ENCODE results near the gene NUDCD3. TPM values are rescaled to one million over a fixed set of nuclear protein-coding genes. Genes with fewer than 3 reads are reported as not detected.

NUDCD3 gene
- total and polyA plus RNA-seq, 4 donors: 15.4 to 30.7 (median 24.3) TPM

DNA sequence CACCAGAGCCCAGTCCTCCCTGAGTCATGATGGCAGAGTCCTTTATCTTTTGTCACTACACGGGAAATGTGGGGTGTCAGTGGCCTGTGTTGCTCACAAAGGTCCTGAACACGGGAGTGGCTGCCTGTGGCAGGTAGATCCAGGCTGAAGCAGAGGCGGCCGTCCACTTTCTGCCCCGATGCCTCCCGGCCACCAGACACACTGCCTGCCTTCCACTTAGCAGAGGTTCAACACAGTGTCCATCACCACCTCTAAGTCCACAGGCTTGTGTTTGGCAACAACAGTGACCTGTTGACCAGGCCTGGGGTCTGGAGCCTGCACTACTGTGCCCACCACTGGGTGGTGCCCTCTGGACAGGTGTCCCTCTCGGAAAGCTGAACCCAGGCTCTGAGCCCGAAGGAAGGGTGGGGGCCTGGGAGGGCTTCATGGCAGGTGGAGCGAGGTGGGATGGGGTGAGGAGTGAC is 115.2 kb downstream of the NUDCD3 start:
- no peak overlapping the region for H3K27ac ChIP-seq (ENCODE audit: low read depth in 1 of 2, low read length in 2 of 2)
- no peaks in the 10 kb centered on the region for H3K36me3 ChIP-seq (ENCODE audit: control insufficient read depth in 4 of 4, insufficient read depth in 3 of 4, low read depth in 1 of 4, low read length in 3 of 4)
- H3K9me3 ChIP-seq (ENCODE audit: control insufficient read depth in 4 of 4, low read length in 3 of 4): no peaks in the 10 kb centered on the region
- no peak overlapping the region for H3K4me3 ChIP-seq (ENCODE audit: low read depth in 1 of 3, low read length in 3 of 3)
- WGBS: 62% methylated on average over 9 of the region's 9 CpGs
- TF ChIP-seq, protein P1, sequence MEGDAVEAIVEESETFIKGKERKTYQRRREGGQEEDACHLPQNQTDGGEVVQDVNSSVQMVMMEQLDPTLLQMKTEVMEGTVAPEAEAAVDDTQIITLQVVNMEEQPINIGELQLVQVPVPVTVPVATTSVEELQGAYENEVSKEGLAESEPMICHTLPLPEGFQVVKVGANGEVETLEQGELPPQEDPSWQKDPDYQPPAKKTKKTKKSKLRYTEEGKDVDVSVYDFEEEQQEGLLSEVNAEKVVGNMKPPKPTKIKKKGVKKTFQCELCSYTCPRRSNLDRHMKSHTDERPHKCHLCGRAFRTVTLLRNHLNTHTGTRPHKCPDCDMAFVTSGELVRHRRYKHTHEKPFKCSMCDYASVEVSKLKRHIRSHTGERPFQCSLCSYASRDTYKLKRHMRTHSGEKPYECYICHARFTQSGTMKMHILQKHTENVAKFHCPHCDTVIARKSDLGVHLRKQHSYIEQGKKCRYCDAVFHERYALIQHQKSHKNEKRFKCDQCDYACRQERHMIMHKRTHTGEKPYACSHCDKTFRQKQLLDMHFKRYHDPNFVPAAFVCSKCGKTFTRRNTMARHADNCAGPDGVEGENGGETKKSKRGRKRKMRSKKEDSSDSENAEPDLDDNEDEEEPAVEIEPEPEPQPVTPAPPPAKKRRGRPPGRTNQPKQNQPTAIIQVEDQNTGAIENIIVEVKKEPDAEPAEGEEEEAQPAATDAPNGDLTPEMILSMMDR (IDR thresholded peaks at IDR 0.05; ENCODE audit: low read depth, low read length, missing input control): peak; percentile 33
- TF ChIP-seq EGR1 (IDR thresholded peaks at IDR 0.05; ENCODE audit: low read depth in 2 of 2): no peak
- peak; percentile 46 to 71 for TF ChIP-seq RAD21 (IDR thresholded peaks at IDR 0.05)
- no peak for TF ChIP-seq SP1 (IDR thresholded peaks at IDR 0.05)
- TF ChIP-seq, protein P2, sequence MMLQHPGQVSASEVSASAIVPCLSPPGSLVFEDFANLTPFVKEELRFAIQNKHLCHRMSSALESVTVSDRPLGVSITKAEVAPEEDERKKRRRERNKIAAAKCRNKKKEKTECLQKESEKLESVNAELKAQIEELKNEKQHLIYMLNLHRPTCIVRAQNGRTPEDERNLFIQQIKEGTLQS (IDR thresholded peaks at IDR 0.05): no peak
- TF ChIP-seq NR2F2 (IDR thresholded peaks at IDR 0.05): no peak
- TF ChIP-seq TAF1 (conservative IDR thresholded peaks at IDR 0.05): no peak
- no peak for TF ChIP-seq HNF4G (IDR thresholded peaks at IDR 0.05)
- TF ChIP-seq, protein P3, sequence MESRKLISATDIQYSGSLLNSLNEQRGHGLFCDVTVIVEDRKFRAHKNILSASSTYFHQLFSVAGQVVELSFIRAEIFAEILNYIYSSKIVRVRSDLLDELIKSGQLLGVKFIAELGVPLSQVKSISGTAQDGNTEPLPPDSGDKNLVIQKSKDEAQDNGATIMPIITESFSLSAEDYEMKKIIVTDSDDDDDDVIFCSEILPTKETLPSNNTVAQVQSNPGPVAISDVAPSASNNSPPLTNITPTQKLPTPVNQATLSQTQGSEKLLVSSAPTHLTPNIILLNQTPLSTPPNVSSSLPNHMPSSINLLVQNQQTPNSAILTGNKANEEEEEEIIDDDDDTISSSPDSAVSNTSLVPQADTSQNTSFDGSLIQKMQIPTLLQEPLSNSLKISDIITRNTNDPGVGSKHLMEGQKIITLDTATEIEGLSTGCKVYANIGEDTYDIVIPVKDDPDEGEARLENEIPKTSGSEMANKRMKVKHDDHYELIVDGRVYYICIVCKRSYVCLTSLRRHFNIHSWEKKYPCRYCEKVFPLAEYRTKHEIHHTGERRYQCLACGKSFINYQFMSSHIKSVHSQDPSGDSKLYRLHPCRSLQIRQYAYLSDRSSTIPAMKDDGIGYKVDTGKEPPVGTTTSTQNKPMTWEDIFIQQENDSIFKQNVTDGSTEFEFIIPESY (IDR thresholded peaks at IDR 0.05): no peak
- no peak for TF ChIP-seq YY1 (IDR thresholded peaks at IDR 0.05)
- H3K9ac ChIP-seq (ENCODE audit: low read depth in 1 of 2, low read length in 2 of 2): no peak overlapping the region
- peaks cover 0 to 3% (median 0%) of the 10 kb centered on the region in 4 donors for H3K27me3 ChIP-seq (ENCODE audit: control insufficient read depth in 4 of 4, insufficient read depth in 4 of 4, low read length in 3 of 4)
- peak; percentile 37 for DNase-seq (ENCODE audit: low spot score)
- no peaks in the 10 kb centered on the region for H3K4me1 ChIP-seq (ENCODE audit: control insufficient read depth in 4 of 4, insufficient read depth in 4 of 4, low read length in 3 of 4)

DNA sequence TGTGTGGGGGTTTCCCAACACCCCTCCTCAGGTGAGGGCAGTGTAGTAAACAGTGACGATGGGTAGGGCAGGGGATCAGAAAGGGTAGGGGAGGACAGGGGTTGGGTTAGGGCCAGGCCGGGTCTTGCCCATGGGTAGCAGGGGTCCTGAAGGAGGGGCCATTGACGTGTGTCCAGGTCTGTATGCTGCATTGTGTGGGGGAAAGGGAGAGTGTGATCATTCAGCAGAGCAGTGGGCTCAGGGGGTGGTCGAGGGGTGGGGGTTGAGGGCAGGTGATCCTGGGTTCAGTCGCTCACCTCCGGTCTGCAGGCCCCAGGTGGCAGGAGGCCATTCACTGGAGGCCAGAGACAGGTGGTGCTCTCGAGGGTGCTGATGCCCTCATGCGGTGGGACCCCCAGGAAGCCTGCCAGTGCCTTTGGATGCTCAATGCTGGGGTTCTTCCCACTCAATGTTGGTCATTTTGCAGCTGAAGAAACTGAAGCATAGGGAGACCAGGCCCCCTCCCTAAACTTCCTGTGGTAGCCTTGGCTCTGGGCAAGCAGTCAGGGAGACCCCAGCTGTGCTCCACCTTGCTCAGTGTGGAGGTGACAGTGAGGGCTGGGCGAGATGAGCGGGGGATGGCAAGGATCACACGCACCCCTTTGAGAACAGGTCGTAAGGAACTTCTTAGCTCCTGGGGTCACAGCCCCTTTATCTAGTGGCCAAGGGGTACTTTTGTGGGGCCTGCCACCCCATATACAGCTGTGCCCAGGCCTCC is 116.3 kb downstream of the NUDCD3 start:
- Histone ChIP-seq H3K4me1 (ENCODE audit: control insufficient read depth in 4 of 4, insufficient read depth in 4 of 4, low read length in 3 of 4) (no peaks in the 10 kb centered on the region), H3K27ac (ENCODE audit: low read depth in 1 of 2, low read length in 2 of 2) (no peak overlapping the region), H3K36me3 (ENCODE audit: control insufficient read depth in 4 of 4, insufficient read depth in 3 of 4, low read depth in 1 of 4, low read length in 3 of 4) (no peaks in the 10 kb centered on the region), H3K9ac (ENCODE audit: low read depth in 1 of 2, low read length in 2 of 2) (no peak overlapping the region), H3K27me3 (ENCODE audit: control insufficient read depth in 4 of 4, insufficient read depth in 4 of 4, low read length in 3 of 4) (peaks cover 0 to 3% (median 0%) of the 10 kb centered on the region in 4 donors), H3K9me3 (ENCODE audit: control insufficient read depth in 4 of 4, low read length in 3 of 4) (no peaks in the 10 kb centered on the region), H3K4me3 (ENCODE audit: low read depth in 1 of 3, low read length in 3 of 3) (no peak overlapping the region)
- WGBS: 79% methylated on average over 12 of the region's 12 CpGs
- DNase-seq (ENCODE audit: low spot score): peak; percentile 30
- TF ChIP-seq SP1 (IDR thresholded peaks at IDR 0.05) (no peak), JUND (IDR thresholded peaks at IDR 0.05) (no peak), HNF4A (conservative IDR thresholded peaks at IDR 0.05) (no peak)
- TF ChIP-seq, protein P2 (IDR thresholded peaks at IDR 0.05): no peak

DNA sequence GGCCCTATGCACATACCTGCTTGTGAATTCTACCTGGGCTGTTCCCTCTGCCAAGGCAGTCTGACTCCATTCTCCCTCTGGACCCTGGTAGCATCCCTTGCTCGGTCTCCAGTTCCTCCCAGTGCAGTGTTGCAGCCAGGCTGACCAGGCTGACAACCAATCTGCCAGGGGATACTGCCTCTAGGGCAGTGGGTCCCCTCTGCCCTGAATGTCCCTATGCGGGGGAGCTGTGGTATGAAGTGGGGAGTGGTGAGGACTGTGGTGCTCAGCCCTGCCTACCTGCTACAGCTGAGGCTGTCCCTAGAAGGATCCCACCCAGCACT is 117.1 kb downstream of the NUDCD3 start:
- no peak for TF ChIP-seq TAF1 (conservative IDR thresholded peaks at IDR 0.05)
- no peak for TF ChIP-seq FOXA1 (IDR thresholded peaks at IDR 0.05)
- TF ChIP-seq, protein P3 (IDR thresholded peaks at IDR 0.05): no peak
- TF ChIP-seq, protein P2 (IDR thresholded peaks at IDR 0.05): no peak
- TF ChIP-seq RXRA (IDR thresholded peaks at IDR 0.05): no peak
- no peak for TF ChIP-seq EGR1 (IDR thresholded peaks at IDR 0.05; ENCODE audit: low read depth in 2 of 2)
- no peak for TF ChIP-seq GABPA (IDR thresholded peaks at IDR 0.05 in 1 of 2, conservative IDR thresholded peaks at IDR 0.05 in 1 of 2)
- no peak for TF ChIP-seq JUND (IDR thresholded peaks at IDR 0.05)
- TF ChIP-seq FOXA2 (IDR thresholded peaks at IDR 0.05): no peak
- TF ChIP-seq RAD21 (IDR thresholded peaks at IDR 0.05): no peak
- TF ChIP-seq, protein P1 (IDR thresholded peaks at IDR 0.05; ENCODE audit: low read depth, low read length, missing input control): no peak
- TF ChIP-seq NR2F2 (IDR thresholded peaks at IDR 0.05): no peak
- no peak for DNase-seq (ENCODE audit: low spot score)

More for the DNA sequence above, 117.1 kb downstream of the NUDCD3 start:
- H3K27ac ChIP-seq (ENCODE audit: low read depth in 1 of 2, low read length in 2 of 2): no peak overlapping the region
- 83% methylated on average over 2 of the region's 2 CpGs for WGBS
- H3K4me3 ChIP-seq (ENCODE audit: low read depth in 1 of 3, low read length in 3 of 3): no peak overlapping the region
- H3K9ac ChIP-seq (ENCODE audit: low read depth in 1 of 2, low read length in 2 of 2): no peak overlapping the region
- no peaks in the 10 kb centered on the region for H3K36me3 ChIP-seq (ENCODE audit: control insufficient read depth in 4 of 4, insufficient read depth in 3 of 4, low read depth in 1 of 4, low read length in 3 of 4)
- no peaks in the 10 kb centered on the region for H3K4me1 ChIP-seq (ENCODE audit: control insufficient read depth in 4 of 4, insufficient read depth in 4 of 4, low read length in 3 of 4)
- no peaks in the 10 kb centered on the region for H3K9me3 ChIP-seq (ENCODE audit: control insufficient read depth in 4 of 4, low read length in 3 of 4)
- peaks cover 0 to 3% (median 0%) of the 10 kb centered on the region in 4 donors for H3K27me3 ChIP-seq (ENCODE audit: control insufficient read depth in 4 of 4, insufficient read depth in 4 of 4, low read length in 3 of 4)

Data from liver (tissue), 9 donors.